Breast epithelium (tissue), 3 donors: Measurements from ENCODE around the gene MSRB1.

Experiments
- POLR2A ChIP-seq: fragments of 450-650 bp; IDR thresholded peaks from one replicate; pipeline ENCODE4 v1.6.1; 2016; ENCODE audit warnings: antibody characterized with exemption, mild to moderate bottlenecking, moderate library complexity
- TF ChIP-seq, protein P1 (sequence below), 3 donors: fragments of 450-650 bp; IDR thresholded peaks; one replicate each; pipeline ENCODE4 v1.5.1; 2016 to 2017; ENCODE audit warnings: antibody characterized with exemption in 3 of 3, mild to moderate bottlenecking in 3 of 3, moderate library complexity in 3 of 3

DNA sequence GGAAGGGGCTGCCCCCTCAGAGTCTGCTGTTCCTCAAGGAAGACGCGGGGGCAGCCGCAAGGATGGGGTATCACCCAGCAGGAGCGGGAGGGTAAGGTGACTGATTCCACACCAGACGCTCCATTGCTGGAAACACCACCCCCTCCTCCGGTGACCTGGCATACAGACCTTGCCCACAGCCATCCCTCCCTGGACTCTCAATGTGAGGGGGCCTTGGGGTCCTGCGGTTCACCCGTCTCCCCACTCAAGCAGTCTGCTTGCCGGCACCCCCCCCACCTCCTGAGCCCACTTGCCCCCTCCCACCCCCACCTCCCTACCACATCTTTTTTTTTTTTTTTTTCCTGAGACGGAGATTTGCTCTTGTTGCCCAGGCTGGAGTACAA, 12.7 kb downstream of the MSRB1 start:
- TF ChIP-seq, protein P1, sequence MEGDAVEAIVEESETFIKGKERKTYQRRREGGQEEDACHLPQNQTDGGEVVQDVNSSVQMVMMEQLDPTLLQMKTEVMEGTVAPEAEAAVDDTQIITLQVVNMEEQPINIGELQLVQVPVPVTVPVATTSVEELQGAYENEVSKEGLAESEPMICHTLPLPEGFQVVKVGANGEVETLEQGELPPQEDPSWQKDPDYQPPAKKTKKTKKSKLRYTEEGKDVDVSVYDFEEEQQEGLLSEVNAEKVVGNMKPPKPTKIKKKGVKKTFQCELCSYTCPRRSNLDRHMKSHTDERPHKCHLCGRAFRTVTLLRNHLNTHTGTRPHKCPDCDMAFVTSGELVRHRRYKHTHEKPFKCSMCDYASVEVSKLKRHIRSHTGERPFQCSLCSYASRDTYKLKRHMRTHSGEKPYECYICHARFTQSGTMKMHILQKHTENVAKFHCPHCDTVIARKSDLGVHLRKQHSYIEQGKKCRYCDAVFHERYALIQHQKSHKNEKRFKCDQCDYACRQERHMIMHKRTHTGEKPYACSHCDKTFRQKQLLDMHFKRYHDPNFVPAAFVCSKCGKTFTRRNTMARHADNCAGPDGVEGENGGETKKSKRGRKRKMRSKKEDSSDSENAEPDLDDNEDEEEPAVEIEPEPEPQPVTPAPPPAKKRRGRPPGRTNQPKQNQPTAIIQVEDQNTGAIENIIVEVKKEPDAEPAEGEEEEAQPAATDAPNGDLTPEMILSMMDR (IDR thresholded peaks at IDR 0.05) = no peak
- TF ChIP-seq POLR2A = no peak
